Measurements from ENCODE around the gene DPP6.

DNA sequence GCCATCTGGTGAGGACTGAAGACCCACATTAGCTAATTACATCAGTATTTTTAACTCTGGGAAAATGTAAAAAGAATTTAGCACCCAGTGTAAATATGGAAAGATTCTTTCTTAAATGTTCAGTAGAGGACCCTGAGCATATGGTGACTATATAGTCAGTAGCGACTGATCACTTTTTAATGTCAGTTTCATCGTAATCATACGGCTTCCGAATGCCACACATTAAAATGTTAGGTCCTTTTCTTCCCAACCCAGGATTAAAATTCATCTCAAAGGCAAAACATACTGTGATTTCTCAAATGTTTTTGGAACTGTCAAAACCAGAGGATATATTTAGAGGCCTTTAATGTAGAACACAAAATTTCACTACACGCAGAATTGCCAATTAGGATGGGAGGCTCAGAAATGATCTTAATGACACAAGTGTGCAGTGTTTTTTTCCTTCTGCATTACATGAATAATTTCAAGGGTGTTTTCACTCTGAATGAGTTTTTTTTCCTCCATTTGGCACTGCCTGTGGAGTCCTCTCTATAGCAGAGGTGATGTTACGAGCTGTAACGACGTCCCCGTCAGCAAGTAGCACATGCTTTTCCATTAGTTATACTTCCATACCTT is 568.0 kb downstream of the DPP6 start:
- no peak for TF ChIP-seq POLR2A (IDR thresholded peaks at IDR 0.05; ENCODE audit: low read length)
- TF ChIP-seq GATA1 (IDR thresholded peaks at IDR 0.05; ENCODE audit: low read depth, low read length), result no peak
